HCT116 (cell line): ENCODE data around the gene GCK.

ENCODE experiments used
- CTCF ChIP-seq, 3 experiments: fragments of 200-600 bp in 1 of 3; sonication (generic) in 1 of 3; IDR thresholded peaks in 2 of 3; conservative IDR thresholded peaks in 1 of 3; 2 replicates each; pipeline ENCODE4 v1.5.1; 2012 to 2017; ENCODE audit warnings: low read depth in 2 of 3, low read length in 2 of 3, antibody characterized with exemption in 1 of 3, borderline replicate concordance in 1 of 3, control low read depth in 1 of 3, mild to moderate bottlenecking in 1 of 3, mixed read lengths in 1 of 3, mixed run types in 1 of 3, moderate library complexity in 1 of 3; ENCODE audit not compliant: insufficient read depth in 1 of 3
- POLR2A ChIP-seq: IDR thresholded peaks from 2 replicates; pipeline ENCODE4 v1.7.0; 2011; ENCODE audit warnings: borderline replicate concordance; ENCODE audit not compliant: insufficient read depth, insufficient read length; ENCODE audit errors: extremely low read depth
- RAD21 ChIP-seq: IDR thresholded peaks from 2 replicates; pipeline ENCODE4 v1.6.1; 2012; ENCODE audit warnings: low read depth, mild to moderate bottlenecking
- SIN3A ChIP-seq: IDR thresholded peaks from 2 replicates; pipeline ENCODE4 v1.6.1; 2012; ENCODE audit warnings: low read depth
- SP1 ChIP-seq: IDR thresholded peaks from 2 replicates; pipeline ENCODE4 v1.6.1; 2012; ENCODE audit warnings: low read depth
- SRF ChIP-seq: IDR thresholded peaks from 2 replicates; pipeline ENCODE4 v1.6.1; 2012; ENCODE audit warnings: low read depth

GRCh38 chr7:44220358-44221112 lies 31.3 kb upstream of the GCK start:
- no peak for TF ChIP-seq SIN3A
- TF ChIP-seq SP1, result no peak
- no peak for TF ChIP-seq RAD21
- no peak for TF ChIP-seq CTCF (IDR thresholded peaks at IDR 0.05 in 2 of 3, conservative IDR thresholded peaks at IDR 0.05 in 1 of 3; ENCODE audit: borderline replicate concordance in 1 of 3, insufficient read depth in 1 of 3, low read depth in 2 of 3, low read length in 2 of 3)
- TF ChIP-seq POLR2A, result no peak
- TF ChIP-seq SRF, result no peak
